H9 (cell line): ENCODE data around the gene SNX5. TPM values are rescaled to one million over a fixed set of nuclear protein-coding genes. Genes with fewer than 3 reads are reported as not detected.

Source experiments
- DNase-seq: peaks from one replicate; pipeline ENCODE4 v3.0.0-alpha.2; 2017
- H2AFZ ChIP-seq: one replicate; pipeline ENCODE4 v1.6.1; 2013; ENCODE audit warnings: mild to moderate bottlenecking, low read length, control low read depth, moderate library complexity
- H2AK5ac ChIP-seq: 2 replicates; pipeline ENCODE4 v1.6.1; 2013; ENCODE audit warnings: low read length, control low read depth, mixed read lengths; ENCODE audit not compliant: insufficient read length
- H2BK120ac ChIP-seq: one replicate; pipeline ENCODE4 v1.6.1; 2013; ENCODE audit warnings: low read depth, mild to moderate bottlenecking, low read length, control low read depth, inconsistent platforms; ENCODE audit not compliant: poor library complexity, severe bottlenecking
- H2BK12ac ChIP-seq: 2 replicates; pipeline ENCODE4 v1.6.1; 2013; ENCODE audit warnings: low read length, control low read depth, mixed read lengths, low read depth; ENCODE audit not compliant: insufficient read length
- H2BK15ac ChIP-seq: 2 replicates; pipeline ENCODE4 v1.6.1; 2013; ENCODE audit warnings: low read depth, low read length, control low read depth
- H2BK20ac ChIP-seq: one replicate; pipeline ENCODE4 v1.6.1; 2013; ENCODE audit warnings: low read depth, mild to moderate bottlenecking, low read length, control low read depth, inconsistent platforms; ENCODE audit not compliant: poor library complexity, severe bottlenecking
- H2BK5ac ChIP-seq: 2 replicates; pipeline ENCODE4 v1.6.1; 2013; ENCODE audit warnings: low read length, control low read depth, mixed read lengths; ENCODE audit not compliant: insufficient read length
- H3K14ac ChIP-seq: 2 replicates; pipeline ENCODE4 v1.6.1; 2013; ENCODE audit warnings: low read length, control low read depth; ENCODE audit not compliant: insufficient read depth
- H3K18ac ChIP-seq: 2 replicates; pipeline ENCODE4 v1.6.1; 2013; ENCODE audit warnings: low read depth, mild to moderate bottlenecking, mixed read lengths, low read length, control low read depth; ENCODE audit not compliant: insufficient read length
- H3K23ac ChIP-seq: 2 replicates; pipeline ENCODE4 v1.6.1; 2013; ENCODE audit warnings: low read length, control low read depth, mixed read lengths, low read depth; ENCODE audit not compliant: insufficient read length
- H3K23me2 ChIP-seq: 2 replicates; pipeline ENCODE4 v1.6.1; 2013; ENCODE audit warnings: low read depth, mild to moderate bottlenecking, mixed read lengths, low read length, control low read depth; ENCODE audit not compliant: insufficient read length, poor library complexity, severe bottlenecking
- H3K27ac ChIP-seq: 2 replicates; pipeline ENCODE4 v1.5.1; 2013; ENCODE audit warnings: low read length, control low read depth, mixed read lengths, low read depth; ENCODE audit not compliant: insufficient read length
- H3K27me3 ChIP-seq: 2 replicates; pipeline ENCODE4 v1.6.1; 2013; ENCODE audit warnings: low read length, control low read depth, inconsistent platforms; ENCODE audit not compliant: insufficient read depth
- H3K4ac ChIP-seq: 2 replicates; pipeline ENCODE4 v1.6.1; 2013; ENCODE audit warnings: low read depth, mild to moderate bottlenecking, control low read depth, inconsistent platforms, low read length, moderate library complexity
- H3K4me1 ChIP-seq: 2 replicates; pipeline ENCODE4 v1.6.1; 2013; ENCODE audit warnings: low read length, control low read depth, inconsistent platforms; ENCODE audit not compliant: insufficient read depth
- H3K4me2 ChIP-seq: 2 replicates; pipeline ENCODE4 v1.6.1; 2013; ENCODE audit warnings: low read length, control low read depth, mixed read lengths; ENCODE audit not compliant: insufficient read length, insufficient read depth
- H3K56ac ChIP-seq: 2 replicates; pipeline ENCODE4 v1.6.1; 2013; ENCODE audit warnings: low read depth, mild to moderate bottlenecking, mixed read lengths, low read length, control low read depth; ENCODE audit not compliant: insufficient read length
- H3K79me1 ChIP-seq: 2 replicates; pipeline ENCODE4 v1.6.1; 2013; ENCODE audit warnings: low read depth, mild to moderate bottlenecking, moderate library complexity, low read length, control low read depth, inconsistent platforms; ENCODE audit not compliant: insufficient read depth, poor library complexity, severe bottlenecking
- H3K79me2 ChIP-seq: 2 replicates; pipeline ENCODE4 v1.6.1; 2013; ENCODE audit warnings: low read length, control low read depth, inconsistent platforms; ENCODE audit not compliant: insufficient read depth
- H3K9ac ChIP-seq: 2 replicates; pipeline ENCODE4 v1.6.1; 2013; ENCODE audit warnings: low read length, control low read depth, mixed read lengths; ENCODE audit not compliant: insufficient read length; ENCODE audit errors: extremely low read depth
- H3K9me3 ChIP-seq: one replicate; pipeline ENCODE4 v1.6.1; 2013; ENCODE audit warnings: low read depth, low read length, inconsistent platforms; ENCODE audit not compliant: control insufficient read depth
- H3T11ph ChIP-seq: one replicate; pipeline ENCODE4 v1.6.1; 2013; ENCODE audit warnings: mild to moderate bottlenecking, low read length, control low read depth, inconsistent platforms
- H4K20me1 ChIP-seq: one replicate; pipeline ENCODE4 v1.6.1; 2013; ENCODE audit not compliant: control insufficient read depth, insufficient read length, insufficient read depth
- H4K5ac ChIP-seq: 2 replicates; pipeline ENCODE4 v1.6.1; 2013; ENCODE audit warnings: low read depth, mild to moderate bottlenecking, mixed read lengths, low read length, control low read depth; ENCODE audit not compliant: insufficient read length
- H4K8ac ChIP-seq: replicated peaks from 2 replicates; pipeline ENCODE4 v1.6.1; 2013; ENCODE audit warnings: low read length, control low read depth, mixed read lengths, low read depth; ENCODE audit not compliant: insufficient read length
- H4K91ac ChIP-seq: 2 replicates; pipeline ENCODE4 v1.6.1; 2013; ENCODE audit warnings: low read depth, mild to moderate bottlenecking, moderate library complexity, mixed read lengths, low read length, control low read depth; ENCODE audit not compliant: insufficient read length
- H3K27ac Mint-ChIP-seq, 3 experiments: 2 replicates in 2 of 3; 3 replicates in 1 of 3; pipeline ENCODE4 v1.8.0; 2020 to 2021; ENCODE audit warnings: mixed read lengths in 3 of 3, mild to moderate bottlenecking in 1 of 3, moderate library complexity in 1 of 3
- H3K27me3 Mint-ChIP-seq: 2 replicates; pipeline ENCODE4 v1.8.0; 2021; ENCODE audit warnings: low read depth, mild to moderate bottlenecking, moderate library complexity, mixed read lengths
- H3K36me3 Mint-ChIP-seq, 3 experiments: 2 replicates in 2 of 3; 3 replicates in 1 of 3; pipeline ENCODE4 v1.8.0; 2020 to 2021; ENCODE audit warnings: low read depth in 3 of 3, mixed read lengths in 3 of 3; ENCODE audit not compliant: insufficient read depth in 1 of 3
- H3K4me1 Mint-ChIP-seq, 2 experiments: 2 replicates each; pipeline ENCODE4 v1.8.0; 2020; ENCODE audit warnings: mixed read lengths in 2 of 2
- H3K4me3 Mint-ChIP-seq, 2 experiments: 2 replicates in 1 of 2; 3 replicates in 1 of 2; pipeline ENCODE4 v1.8.0; 2020 to 2021; ENCODE audit warnings: mild to moderate bottlenecking in 2 of 2, mixed read lengths in 2 of 2, moderate library complexity in 1 of 2
- H3K9me3 Mint-ChIP-seq, 2 experiments: 2 replicates in 1 of 2; 3 replicates in 1 of 2; pipeline ENCODE4 v1.8.0; 2020; ENCODE audit warnings: mild to moderate bottlenecking in 2 of 2, mixed read lengths in 2 of 2, moderate library complexity in 1 of 2
- WGBS: extraction: QIAGEN DNeasy Blood & Tissue Kit; methylation state at CpG from one replicate; pipeline ENCODE4 v1.1.7; 2013; ENCODE audit warnings: missing lambda C conversion rate, low lambda C conversion rate, mixed read lengths; ENCODE audit not compliant: insufficient read length; ENCODE audit errors: extremely low coverage; 5-methylcytosine and 5-hydroxymethylcytosine counted together
- total RNA-seq: library from RNA; stranded (reverse); gene quantifications from 2 replicates; pipeline ENCODE4 v1.2.1, GENCODE V29; 2021
- TF ChIP-seq, protein P1 (sequence below): fragments of 200-600 bp; sonication (generic); conservative IDR thresholded peaks from 3 replicates; pipeline ENCODE4 v1.8.0; 2021; ENCODE audit warnings: antibody characterized with exemption, mild to moderate bottlenecking

Gene SNX5
- total RNA-seq, 1 experiment from 2014 or later: 194 TPM

DNA sequence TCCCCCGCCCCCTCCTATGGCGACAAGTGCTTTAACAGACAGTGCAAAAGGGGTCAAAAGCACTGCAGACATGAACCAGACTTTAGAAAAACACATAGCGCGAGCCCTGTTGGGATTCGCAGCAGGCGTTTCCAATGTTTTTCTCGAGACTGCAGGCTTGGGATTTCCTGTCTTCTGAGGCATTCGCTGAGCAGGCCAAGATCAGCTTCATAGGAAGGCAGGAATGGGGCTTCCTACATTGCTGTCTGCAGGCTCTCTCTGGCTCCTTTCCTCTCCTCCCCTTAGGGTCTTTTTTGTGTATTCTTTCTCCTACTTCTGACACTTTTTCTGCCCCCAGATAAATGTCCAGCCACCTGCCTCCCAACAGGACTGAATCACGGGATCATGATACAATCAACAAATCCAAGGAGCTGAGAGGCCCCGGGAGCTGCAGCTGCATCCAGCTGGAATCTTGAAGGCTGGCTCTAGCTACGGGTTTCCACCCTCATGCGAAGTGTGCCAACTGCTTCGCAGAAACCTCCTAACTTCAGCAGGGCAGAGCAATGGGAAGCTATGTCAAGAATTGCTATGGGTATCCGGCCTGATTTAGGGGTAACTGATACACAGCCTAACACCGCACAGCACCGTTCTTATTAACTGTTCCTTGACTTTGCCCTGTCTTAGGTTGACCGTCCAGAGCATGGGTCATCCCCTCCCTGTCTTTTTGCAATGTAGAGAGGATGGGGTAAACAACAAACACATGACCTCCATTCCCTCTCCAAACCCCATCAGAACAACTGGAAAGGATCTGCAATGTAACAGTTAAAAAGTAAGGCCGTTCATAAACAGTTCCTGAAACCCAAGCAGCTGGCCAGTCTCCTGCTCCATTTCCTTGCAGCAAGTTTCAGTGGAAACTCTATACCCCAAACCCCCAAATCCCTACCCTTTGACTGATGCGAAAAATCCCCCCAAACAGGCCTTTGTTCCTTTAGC is 31.5 kb downstream of the SNX5 start:
- H3K56ac ChIP-seq: no peak overlapping the region
- H2BK20ac ChIP-seq: no peak overlapping the region
- no peak overlapping the region for H4K8ac ChIP-seq
- peaks cover 2% of the 10 kb centered on the region for H4K20me1 ChIP-seq
- no peak overlapping the region for H3K23ac ChIP-seq
- H3K79me2 ChIP-seq: no peaks in the 10 kb centered on the region
- no peak overlapping the region for H2BK5ac ChIP-seq
- peaks cover 63 to 73% of the 10 kb centered on the region in 2 experiments for H3K4me1 Mint-ChIP-seq
- 0 out of 5 replicates have a peak overlapping the region, but pooled peaks of 1 of the 2 experiments have one; percentile 19 for H3K4me3 Mint-ChIP-seq
- TF ChIP-seq, protein P1, sequence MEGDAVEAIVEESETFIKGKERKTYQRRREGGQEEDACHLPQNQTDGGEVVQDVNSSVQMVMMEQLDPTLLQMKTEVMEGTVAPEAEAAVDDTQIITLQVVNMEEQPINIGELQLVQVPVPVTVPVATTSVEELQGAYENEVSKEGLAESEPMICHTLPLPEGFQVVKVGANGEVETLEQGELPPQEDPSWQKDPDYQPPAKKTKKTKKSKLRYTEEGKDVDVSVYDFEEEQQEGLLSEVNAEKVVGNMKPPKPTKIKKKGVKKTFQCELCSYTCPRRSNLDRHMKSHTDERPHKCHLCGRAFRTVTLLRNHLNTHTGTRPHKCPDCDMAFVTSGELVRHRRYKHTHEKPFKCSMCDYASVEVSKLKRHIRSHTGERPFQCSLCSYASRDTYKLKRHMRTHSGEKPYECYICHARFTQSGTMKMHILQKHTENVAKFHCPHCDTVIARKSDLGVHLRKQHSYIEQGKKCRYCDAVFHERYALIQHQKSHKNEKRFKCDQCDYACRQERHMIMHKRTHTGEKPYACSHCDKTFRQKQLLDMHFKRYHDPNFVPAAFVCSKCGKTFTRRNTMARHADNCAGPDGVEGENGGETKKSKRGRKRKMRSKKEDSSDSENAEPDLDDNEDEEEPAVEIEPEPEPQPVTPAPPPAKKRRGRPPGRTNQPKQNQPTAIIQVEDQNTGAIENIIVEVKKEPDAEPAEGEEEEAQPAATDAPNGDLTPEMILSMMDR: no peak
- H3K4me1 ChIP-seq: peaks cover 7% of the 10 kb centered on the region; the same call in 1 of the 2 replicates
- no peak overlapping the region for H2BK120ac ChIP-seq
- H3T11ph ChIP-seq: no peak overlapping the region
- H3K27me3 Mint-ChIP-seq: peaks cover 39% of the 10 kb centered on the region
- H3K27me3 ChIP-seq: no peaks in the 10 kb centered on the region; the same call in 1 of the 2 replicates
- H2BK12ac ChIP-seq: no peak overlapping the region
- H3K14ac ChIP-seq: no peak overlapping the region
- no peaks in the 10 kb centered on the region for H3K79me1 ChIP-seq
- H3K4me2 ChIP-seq: no peak overlapping the region
- no peak overlapping the region for H3K4ac ChIP-seq
- H2AFZ ChIP-seq: no peak overlapping the region
- no peak for DNase-seq
- H2BK15ac ChIP-seq: no peak overlapping the region
- no peak overlapping the region for H3K18ac ChIP-seq
- H3K9ac ChIP-seq: no peak overlapping the region
- H3K27ac Mint-ChIP-seq: peak overlapping the region in 2 of 3 experiments; percentile 49 to 62; a peak in 3 of 7 replicates
- no peak overlapping the region for H3K27ac ChIP-seq
- peaks cover 4 to 17% (median 8%) of the 10 kb centered on the region in 3 experiments; a peak in 6 of 7 replicates for H3K36me3 Mint-ChIP-seq
- no peaks in the 10 kb centered on the region for H3K9me3 ChIP-seq
- WGBS: no CpG with 5 or more reads among the region's 19 CpGs
- H2AK5ac ChIP-seq: no peak overlapping the region
- no peak overlapping the region for H4K91ac ChIP-seq
- H3K23me2 ChIP-seq: no peaks in the 10 kb centered on the region
- 0 out of 5 replicates have a peak, but pooled peaks cover 0 to 3% of the 10 kb centered on the region in 2 experiments for H3K9me3 Mint-ChIP-seq
- H4K5ac ChIP-seq: no peak overlapping the region
